SK-N-MC (cell line): Measurements from ENCODE around the gene ADSS2.
"Not testable (repeated sequence)": the region's sequence is repeated elsewhere in the genome, so short reads cannot be mapped to it uniquely, and the experiment has no call there.

Source experiments
- EZH2 ChIP-seq: fragments of 200-600 bp; sonication (generic); IDR thresholded peaks from one replicate; pipeline ENCODE4 v1.6.1; 2017; ENCODE audit warnings: antibody characterized with exemption
- POLR2AphosphoS5 ChIP-seq: IDR thresholded peaks from 2 replicates; pipeline ENCODE4 v1.6.1; 2012; ENCODE audit warnings: mild to moderate bottlenecking, low read depth, low read length, borderline replicate concordance

GRCh38 chr1:244484971-244485370 lies 33.3 kb upstream of the ADSS2 start:
- not testable (repeated sequence) for TF ChIP-seq POLR2AphosphoS5, EZH2
